HG03460 (cell line): Measurements from ENCODE around the gene CRISP3.
"Not testable (repeated sequence)": the region's sequence is repeated elsewhere in the genome, so short reads cannot be mapped to it uniquely, and the experiment has no call there.

Experiments
- ATAC-seq: cut with Tn5 transposase; IDR thresholded peaks from one replicate; pipeline ENCODE4 v1.9.1; 2021; ENCODE audit not compliant: unreplicated experiment

Gene CRISP3, protein sequence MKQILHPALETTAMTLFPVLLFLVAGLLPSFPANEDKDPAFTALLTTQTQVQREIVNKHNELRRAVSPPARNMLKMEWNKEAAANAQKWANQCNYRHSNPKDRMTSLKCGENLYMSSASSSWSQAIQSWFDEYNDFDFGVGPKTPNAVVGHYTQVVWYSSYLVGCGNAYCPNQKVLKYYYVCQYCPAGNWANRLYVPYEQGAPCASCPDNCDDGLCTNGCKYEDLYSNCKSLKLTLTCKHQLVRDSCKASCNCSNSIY

DNA sequence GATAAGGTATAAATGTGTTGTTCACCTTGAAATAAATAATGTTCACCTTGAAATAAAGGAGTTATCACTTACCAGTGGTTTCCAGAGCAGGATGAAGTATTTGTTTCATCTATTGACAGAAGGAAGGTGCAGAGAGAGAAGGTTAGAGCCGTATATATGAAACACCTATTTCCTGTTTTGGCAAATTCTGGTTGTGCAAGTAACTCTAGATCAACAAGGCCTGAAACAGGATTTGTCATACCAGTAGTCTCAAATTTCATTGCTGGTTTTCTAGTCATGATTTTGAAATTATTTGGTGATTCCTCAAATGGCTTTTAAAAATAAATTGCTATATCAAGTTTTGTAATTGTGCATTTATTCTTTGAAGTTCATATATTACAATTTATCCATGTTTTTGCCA lies at the start of gene CRISP3:
Gene CRISP3, minus strand, starts transcription at position 130 of the 400 bp plus-strand sequence. Its CDS starts 21 bp downstream, at position 109.
- ATAC-seq: no peak

DNA sequence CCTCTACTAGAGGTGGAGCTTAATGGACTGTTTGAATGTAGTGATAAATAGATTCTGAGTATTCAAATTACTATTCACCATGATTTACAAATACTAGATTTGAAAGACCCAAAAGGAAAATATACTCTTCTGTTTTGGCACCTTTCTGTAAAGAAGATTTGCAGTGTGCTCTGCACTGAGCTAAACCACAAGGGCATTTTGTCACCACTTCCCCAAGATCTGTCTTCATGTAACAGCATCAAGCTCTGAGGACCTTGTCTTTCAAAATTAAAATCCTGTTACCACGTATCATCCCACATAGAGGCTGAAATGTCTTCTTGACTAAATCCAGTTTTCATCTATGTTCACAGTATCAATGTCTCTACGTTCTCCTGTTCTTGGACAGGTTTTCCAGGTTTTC lies 46.2 kb upstream of the CRISP3 start:
- no peak for ATAC-seq

DNA sequence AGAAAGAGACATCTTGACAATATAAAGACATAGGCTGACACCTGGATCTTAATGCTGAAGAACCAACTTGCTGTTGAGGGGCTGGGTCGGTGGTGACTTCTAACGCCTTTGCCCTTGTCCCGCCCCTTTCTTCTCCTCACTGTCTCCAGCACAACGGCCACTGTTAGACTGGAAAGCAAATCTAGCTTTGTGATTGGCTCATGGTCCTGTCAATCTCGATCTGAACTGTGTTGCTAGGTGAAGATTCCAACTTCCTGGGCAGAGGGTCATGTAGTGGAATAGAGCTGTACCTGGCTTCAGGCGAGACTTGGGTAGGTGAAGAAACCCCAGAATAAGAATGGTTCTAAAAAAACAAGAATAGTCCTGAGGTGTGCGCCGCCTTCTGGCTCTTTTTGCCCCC lies 43.0 kb upstream of the CRISP3 start, which contains the start of gene PGK2:
Gene PGK2, minus strand, starts transcription at position 110 of the 400 bp plus-strand sequence. Its CDS starts 98 bp downstream, at position 12.
- no peak for ATAC-seq

DNA sequence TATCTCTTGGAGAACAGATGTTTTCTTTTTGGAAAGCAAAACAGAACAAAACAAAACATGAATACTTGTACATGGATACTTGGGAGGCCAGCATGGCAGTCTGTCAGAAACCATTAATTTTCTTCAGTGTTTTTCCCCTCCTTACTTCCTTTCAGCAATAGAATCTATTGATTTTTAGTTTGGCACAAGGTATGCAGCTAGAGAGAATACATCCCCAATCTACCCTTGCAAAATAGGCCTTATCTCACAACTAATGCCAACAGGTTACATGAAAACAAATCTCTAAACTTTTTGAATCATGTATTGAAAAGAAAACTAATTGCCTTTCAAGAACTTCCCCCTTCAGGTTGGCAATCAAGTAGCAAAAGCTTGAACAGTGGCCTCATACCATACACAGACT lies 40.1 kb upstream of the CRISP3 start:
- no peak for ATAC-seq

DNA sequence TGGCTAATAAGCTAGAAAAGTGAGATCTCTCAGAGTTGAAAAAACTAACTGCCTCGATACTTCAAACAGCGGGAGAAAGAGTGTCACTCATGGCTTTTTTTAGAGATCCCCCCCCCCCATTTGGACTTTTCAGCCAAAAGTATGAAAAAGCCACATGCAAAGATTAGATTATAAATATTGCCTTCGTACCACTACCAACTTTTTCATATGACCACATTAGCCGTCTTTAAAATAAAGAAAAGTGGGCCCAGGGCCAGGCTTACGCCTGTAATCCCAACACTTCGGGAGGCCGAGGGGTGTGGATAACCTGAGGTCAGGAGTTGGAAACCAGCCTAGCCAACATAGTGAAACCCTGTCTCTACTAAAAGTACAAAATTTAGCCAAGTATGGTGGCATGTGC lies 38.5 kb upstream of the CRISP3 start:
- no peak for ATAC-seq

DNA sequence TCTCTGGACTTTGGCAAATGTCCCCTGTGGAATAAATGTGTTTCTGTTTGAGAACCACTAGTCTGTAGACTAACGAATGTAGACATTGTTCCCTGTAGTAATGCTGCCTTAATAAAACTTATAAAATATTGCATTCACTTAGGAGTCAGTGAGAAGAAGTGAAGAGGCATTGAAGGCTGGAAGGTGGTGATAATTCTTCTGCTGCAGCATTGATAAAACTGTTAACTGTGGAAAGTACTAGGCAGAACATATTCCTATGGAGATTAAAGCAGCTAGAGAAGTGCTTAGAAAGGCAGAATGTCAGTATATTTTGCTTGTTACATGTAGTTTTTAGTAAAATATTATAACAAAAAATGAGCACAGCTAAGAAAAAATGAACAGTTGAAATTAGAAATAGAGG lies 38.1 kb upstream of the CRISP3 start:
- ATAC-seq: no peak

DNA sequence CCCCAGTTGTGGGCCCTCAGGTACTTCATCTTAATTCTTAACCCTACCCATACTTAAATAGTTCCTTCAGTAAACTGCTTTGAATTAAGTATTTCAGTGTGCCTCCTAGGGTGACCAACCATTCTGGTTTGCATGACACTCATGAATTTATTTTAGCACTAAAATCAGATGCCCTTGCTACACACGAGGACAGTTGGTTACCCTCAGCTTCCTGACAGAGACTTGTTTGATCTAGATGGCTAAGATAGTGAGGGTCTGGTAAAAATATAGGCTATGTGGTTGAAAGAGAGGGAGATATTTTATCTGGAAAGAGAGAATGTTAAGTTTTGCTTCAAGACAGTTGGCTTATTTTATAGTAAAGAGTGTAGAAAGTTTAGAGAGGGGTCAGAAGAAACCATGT lies 32.3 kb upstream of the CRISP3 start:
- ATAC-seq: no peak

DNA sequence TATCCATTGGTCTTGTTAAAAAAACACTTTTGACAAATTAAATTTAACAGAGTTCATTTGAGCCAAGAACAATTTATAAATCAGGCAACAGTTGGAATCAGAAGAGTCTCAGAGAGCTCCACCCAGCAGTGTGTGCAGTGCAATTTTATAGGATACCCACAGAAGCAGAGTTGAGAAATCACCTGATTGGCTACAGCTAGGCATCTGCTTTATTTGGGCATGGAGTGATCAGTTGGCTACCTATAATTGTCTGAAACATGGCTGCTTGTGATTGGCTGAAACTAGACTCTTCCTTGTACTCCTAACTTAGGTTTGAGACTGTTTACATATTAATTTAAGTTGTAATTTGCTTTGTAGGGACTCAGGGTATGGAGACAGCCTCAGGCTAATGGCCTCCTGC lies 30.9 kb upstream of the CRISP3 start:
- no peak for ATAC-seq

DNA sequence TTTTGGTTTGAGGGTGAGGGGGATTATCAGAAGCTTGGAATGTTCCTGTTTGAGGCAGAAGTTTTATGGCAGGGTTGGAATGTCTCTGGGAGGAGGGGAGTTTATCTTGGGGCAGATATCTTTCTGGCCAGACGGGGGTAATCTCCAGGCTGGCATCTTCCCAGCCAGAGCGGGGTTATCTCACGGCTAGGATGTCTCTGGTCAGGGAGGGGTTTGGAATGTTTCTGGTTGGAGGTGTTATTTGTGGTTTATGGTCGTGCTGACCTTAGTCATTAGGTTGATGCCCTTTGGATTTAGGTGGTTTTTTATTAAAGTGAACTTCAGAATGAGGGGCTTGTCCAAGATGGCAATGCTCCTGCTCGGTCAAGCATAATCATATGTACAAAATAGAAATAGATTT lies 28.1 kb upstream of the CRISP3 start:
- ATAC-seq: no peak

DNA sequence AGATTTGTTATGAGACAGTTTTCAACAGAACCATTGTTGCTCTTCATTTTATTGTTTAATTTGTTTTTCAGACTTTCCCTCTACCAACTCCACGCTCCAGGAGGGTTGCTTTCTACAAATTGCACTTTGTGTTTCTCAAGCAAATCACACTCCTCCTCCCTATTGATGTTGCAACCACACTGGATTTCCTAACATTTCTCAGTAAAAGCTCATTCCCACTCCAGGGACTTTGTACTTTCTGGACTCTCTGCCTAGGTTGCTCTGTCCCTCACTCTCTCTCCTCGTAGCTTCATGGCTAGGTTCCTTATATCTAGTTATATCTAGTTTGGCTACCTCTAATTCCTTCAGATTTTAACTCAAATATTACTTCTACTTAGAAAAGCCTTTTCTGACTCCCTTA lies 22.6 kb upstream of the CRISP3 start:
- ATAC-seq: no peak

DNA sequence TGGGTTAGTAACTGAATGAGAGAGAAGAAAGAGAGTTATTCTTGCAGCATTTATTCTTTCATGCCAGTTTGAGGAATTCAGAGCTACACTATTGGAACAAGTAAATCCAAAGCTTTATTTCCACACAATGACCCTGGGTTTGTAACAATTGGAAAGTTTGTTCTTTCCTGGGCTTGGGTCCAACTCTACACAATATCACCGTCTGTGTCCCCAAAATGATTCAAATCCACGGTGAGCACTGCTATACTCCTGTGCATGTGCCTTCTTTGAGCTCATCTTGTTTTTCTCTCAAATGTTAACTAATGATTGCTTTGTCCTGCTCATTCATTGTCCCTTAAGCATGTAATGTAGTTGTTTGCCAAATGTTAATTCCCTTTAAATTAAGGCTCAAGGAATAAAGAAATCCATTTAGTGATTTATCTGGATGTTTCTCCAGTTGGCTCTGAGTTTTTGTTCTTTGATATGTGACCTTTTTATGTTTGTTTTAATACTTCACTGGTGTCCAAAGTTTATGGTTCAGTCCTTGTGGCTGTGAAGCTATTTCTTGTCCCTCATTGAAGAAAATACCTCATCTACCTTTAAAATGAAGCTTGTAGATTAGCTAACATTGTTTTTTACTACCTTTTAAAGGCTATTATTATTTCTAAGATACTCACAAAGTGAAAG lies 20.5 kb upstream of the CRISP3 start:
- no peak for ATAC-seq

DNA sequence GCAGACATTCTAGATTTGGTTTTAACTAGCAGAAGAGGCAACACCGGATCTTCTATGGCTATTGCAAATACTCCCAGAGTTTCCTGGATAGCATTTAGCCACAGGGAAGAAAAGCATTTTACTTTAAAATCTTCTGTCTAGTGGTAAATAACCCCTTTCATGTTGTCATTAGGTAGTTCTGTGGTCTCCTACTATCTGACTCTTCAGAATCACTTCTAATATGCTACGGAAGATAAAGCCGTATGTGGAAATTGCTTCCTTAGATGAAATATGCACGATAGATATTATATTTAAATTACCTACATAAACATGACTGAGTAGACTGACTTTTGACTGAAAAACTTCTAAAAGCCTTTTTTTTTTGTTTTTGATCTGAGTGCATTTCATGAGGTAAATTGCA lies 759 bp downstream of the CRISP3 start:
- no peak for ATAC-seq

DNA sequence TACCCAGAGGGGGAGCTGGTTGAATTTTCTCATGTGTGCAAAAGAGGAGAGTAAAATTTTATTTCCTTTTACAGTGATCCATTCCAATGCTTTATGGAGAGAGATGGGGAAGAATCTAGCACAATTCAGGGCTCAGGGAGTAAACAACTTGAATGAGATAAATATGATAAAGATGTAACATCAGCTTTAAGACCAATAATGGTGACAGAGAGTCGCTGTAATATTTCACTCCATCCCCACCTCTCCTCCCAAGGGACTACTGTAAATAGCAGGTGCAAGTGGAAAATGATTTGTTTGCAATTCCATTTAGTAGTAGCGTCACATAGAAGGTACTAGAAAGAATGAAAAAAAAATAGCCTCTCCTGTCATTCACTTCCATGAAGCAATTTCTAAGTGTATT lies 4.8 kb downstream of the CRISP3 start:
- no peak for ATAC-seq

DNA sequence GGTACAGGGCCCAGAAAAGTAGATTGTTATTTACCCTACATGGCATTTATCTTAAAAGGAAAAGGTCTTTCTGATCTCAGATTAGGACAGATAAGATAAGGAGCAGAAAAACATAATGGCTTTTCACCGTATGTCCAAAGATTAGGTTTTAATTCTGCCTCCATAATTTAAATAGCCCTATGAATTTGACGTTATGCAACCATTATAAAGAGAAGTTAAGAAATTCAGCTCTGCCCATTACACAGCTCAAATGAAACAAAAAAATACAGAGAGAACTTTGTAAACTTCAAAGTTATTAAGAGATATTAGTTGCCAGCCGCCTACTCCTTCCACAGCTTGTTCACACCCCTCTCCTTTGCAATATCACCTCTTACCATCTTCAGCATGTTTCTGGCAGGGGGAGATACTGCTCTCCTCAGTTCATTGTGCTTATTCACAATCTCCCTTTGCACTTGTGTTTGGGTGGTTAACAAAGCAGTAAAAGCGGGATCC lies 8.1 kb downstream of the CRISP3 start:
- ATAC-seq: no peak

DNA sequence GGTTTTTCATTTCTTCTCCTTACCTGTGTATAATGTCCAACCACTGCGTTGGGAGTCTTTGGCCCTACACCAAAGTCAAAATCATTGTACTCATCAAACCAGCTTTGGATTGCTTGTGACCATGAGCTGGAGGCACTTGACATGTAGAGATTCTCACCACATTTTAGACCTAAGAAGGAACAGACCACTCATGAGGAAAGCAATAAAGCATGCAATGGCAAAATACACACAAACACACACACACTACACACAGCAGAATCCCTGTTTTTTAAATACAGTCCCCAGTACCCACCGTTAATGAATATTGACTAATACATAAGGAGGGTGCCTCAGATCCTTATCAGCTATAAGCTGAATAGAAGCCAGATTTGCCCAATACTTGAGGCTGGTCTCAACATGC lies 10.5 kb downstream of the CRISP3 start:
- ATAC-seq: no peak

DNA sequence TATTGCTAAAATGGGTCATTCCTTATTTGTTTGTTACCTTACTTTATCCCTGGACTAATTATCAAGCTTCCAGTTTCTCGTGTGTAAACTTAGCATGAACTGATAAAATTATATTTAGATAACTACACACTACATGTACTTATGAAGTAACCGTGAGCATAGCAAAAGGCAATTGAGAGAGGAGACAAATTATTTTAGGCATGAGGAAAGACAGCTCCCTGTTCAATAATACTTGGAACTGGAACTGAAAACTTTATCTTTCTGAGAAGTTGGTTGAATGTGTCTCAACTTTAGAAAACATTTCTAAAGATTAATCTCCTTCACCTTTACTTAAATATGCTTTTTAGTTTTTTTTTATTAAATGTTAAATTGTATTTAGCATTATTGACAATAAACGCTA lies 11.4 kb downstream of the CRISP3 start:
- no peak for ATAC-seq

DNA sequence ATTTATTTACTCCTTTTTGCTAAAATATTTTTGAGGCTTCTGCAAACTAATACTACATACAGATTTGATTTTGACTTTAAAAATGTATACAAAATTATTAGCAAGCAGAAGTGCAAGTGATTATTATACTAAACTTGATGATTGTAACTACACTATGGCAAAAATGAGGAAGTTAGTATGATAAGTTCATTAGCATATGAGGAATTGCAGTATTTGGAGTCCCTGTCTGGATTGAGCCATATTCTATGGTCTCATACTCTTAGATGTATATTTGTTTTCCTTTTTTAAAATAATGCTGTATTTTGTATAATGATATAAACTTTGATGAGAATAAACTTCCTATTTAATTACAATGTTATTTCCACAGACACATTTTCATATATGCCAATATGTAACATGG lies 13.9 kb downstream of the CRISP3 start:
- no peak for ATAC-seq

DNA sequence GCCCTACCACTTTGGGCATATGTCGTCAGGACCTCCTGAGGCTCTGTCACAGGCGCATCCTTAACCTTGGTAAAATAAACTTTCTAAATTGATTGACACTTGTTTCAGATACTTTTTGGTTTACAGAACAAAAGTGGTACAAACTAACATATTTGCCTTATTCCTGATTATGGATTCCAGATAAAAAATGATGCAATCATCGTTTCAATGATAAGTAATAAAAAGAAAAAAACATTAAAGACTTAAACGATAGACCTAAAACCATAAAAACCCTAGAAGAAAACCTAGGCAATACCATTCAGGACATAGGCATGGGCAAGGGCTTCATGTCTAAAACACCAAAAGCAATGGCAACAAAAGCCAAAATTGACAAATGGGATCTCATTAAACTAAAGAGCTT lies 20.3 kb downstream of the CRISP3 start:
- ATAC-seq: not testable (repeated sequence)

DNA sequence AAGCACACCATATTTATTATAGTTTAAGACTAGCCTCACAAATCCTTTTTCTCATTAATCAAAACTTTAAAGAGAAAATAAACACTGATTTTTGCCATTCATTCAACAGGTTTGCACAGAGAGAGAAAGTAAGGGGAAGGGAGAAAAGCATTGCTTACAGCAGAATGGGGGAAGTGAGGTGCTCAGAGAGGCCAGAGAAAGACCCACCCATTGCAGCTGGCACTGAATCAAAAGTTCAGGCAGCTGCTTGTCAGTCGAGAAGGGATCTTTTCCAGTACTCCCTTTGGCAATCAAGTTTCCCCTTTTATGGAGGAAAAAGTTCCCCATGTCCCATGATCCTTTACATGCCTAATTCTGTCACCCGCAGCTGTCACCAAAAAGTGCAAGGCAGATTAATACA lies 22.9 kb downstream of the CRISP3 start:
- ATAC-seq: no peak

DNA sequence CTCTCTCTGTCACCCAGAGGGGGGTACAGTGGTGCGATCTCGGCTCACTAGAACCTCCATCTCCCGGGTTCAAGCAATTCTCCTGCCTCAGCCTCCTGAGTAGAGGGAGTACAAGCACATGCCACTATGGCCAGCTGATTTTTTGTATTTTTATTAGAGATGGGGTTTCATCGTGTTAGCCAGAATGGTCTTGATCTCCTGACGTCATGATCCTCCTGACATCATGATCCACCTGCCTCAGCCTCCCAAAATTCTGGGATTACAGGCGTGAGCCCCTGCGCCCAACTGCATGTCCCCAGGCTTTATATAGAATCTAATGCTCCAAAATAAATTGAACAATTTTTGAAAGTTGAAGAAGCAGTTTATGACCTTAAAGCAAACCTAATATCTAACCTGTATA lies 23.8 kb downstream of the CRISP3 start:
- no peak for ATAC-seq

DNA sequence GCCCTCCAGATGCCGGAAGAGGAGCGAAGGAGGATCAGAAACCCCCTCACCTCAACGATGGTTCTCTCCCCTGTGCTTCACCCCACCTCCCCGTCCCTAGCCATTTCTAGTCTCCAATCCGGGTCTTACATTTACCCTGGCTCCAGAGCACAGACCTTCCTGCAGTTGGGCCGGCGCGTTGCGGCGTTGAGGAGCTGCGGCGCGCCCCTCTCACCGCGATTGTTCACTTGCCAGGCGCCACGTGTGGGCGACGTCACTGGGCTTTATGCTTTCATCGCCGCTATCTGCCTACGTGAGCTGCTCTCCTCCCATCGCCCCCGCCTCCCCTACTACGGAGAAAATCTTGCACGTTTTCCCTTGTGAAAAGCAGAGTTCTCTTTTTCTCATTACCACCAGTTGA lies 30.8 kb downstream of the CRISP3 start, which contains the start of gene CRISP2:
Gene CRISP2, minus strand, starts transcription at position 198 of the 400 bp plus-strand sequence. CDS start 4,347 bp downstream, outside the sequence.
- no peak for ATAC-seq

DNA sequence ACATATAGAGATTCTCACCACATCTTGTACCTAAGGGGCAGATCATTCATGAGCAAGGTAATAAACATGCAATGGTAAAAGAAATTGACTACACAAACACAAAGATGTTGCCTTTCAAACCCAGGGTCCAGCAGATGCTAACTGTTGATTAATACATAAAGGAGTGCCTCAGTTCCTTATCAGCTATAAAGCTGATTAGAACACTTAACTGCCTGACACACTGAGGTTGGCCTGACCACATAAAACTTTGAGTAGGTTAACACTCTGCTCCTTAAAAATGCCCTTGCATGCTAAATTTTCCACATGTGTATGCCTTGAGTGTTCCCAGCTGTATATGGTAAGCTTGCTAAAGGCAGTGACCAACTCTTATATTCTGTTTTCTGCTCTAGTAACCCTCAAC lies 45.7 kb downstream of the CRISP3 start:
- ATAC-seq: no peak
